Measurements from ENCODE around the gene CASKIN1.
A peak's percentile ranks its signal among the peaks of the same experiment; 100 is the strongest.

CASKIN1 gene

GRCh38 chr16:2226245-2226793 is 29.9 kb upstream of the CASKIN1 start:
- no peak overlapping the region for H3K4me3 ChIP-seq (ENCODE audit: low read depth, low read length)
- DNase-seq (ENCODE audit: low read depth), result no peak
- TF ChIP-seq CTCF (conservative IDR thresholded peaks at IDR 0.05; ENCODE audit: low read depth, low read length), result no peak

GRCh38 chr16:2223942-2224486 is 27.6 kb upstream of the CASKIN1 start:
- peak; percentile 55 for TF ChIP-seq CTCF (conservative IDR thresholded peaks at IDR 0.05; ENCODE audit: low read depth, low read length)
- DNase-seq (ENCODE audit: low read depth), result peak; percentile 71
- peak overlapping the region; percentile 86 for H3K4me3 ChIP-seq (ENCODE audit: low read depth, low read length)

GRCh38 chr16:2223221-2223941 is 27.0 kb upstream of the CASKIN1 start, which contains the start of gene E4F1:
Gene E4F1, plus strand, starts transcription at chr16:2223591. Its CDS starts 23 bp downstream, at chr16:2223614.
- DNase-seq (ENCODE audit: low read depth), result peak; percentile 100

GRCh38 chr16:2216330-2216729 is 19.9 kb upstream of the CASKIN1 start:
- DNase-seq (ENCODE audit: low read depth), result no peak
- no peak overlapping the region for H3K4me3 ChIP-seq (ENCODE audit: low read depth, low read length)
- TF ChIP-seq CTCF (conservative IDR thresholded peaks at IDR 0.05; ENCODE audit: low read depth, low read length), result no peak

More at GRCh38 chr16:2223221-2223941, 27.0 kb upstream of the CASKIN1 start, which contains the start of gene E4F1:
- H3K4me3 ChIP-seq (ENCODE audit: low read depth, low read length), result peak within 1 kb of the TSS; percentile 86
- no peak for TF ChIP-seq CTCF (conservative IDR thresholded peaks at IDR 0.05; ENCODE audit: low read depth, low read length)

- no peak for DNase-seq (ENCODE audit: low read depth)
- peak within 1 kb of the TSS; percentile 82 for H3K4me3 ChIP-seq (ENCODE audit: low read depth, low read length)
Measured at GRCh38 chr16:2214719-2214968, 18.2 kb upstream of the CASKIN1 start, which contains the start of gene PGP. Gene PGP, minus strand, starts transcription at chr16:2214840. Its CDS starts 63 bp downstream, at chr16:2214777.

More at GRCh38 chr16:2214719-2214968, 18.2 kb upstream of the CASKIN1 start, which contains the start of gene PGP:
- no peak for TF ChIP-seq CTCF (conservative IDR thresholded peaks at IDR 0.05; ENCODE audit: low read depth, low read length)

Data from choroid plexus epithelial cell (primary cell).